OCI-LY1 (cell line): Measurements from ENCODE around the gene ADAMTS9.

Source experiments
- H2AFZ ChIP-seq: fragments of 200-600 bp; sonication (generic), shearing (Covaris generic); 2 replicates; pipeline ENCODE4 v1.6.0; 2014; ENCODE audit warnings: antibody characterized with exemption, mild to moderate bottlenecking, low read length
- H3F3A ChIP-seq: fragments of 200-600 bp; sonication (generic), shearing (Covaris generic); 2 replicates; pipeline ENCODE4 v1.6.0; 2014; ENCODE audit warnings: mild to moderate bottlenecking, antibody characterized with exemption, low read length, moderate library complexity; ENCODE audit not compliant: insufficient read depth
- H3K27ac ChIP-seq: fragments of 200-600 bp; sonication (generic); 2 replicates; pipeline ENCODE4 v1.5.1; 2014; ENCODE audit warnings: low read length, mixed run types, mild to moderate bottlenecking, low read depth; ENCODE audit not compliant: poor library complexity, severe bottlenecking
- H3K27me3 ChIP-seq: fragments of 200-600 bp; sonication (generic); 2 replicates; pipeline ENCODE4 v1.6.0; 2014; ENCODE audit warnings: antibody characterized with exemption, mild to moderate bottlenecking, low read length, moderate library complexity; ENCODE audit not compliant: insufficient read depth
- H3K36me3 ChIP-seq: fragments of 200-600 bp; sonication (generic); 2 replicates; pipeline ENCODE4 v1.6.1; 2014; ENCODE audit warnings: mild to moderate bottlenecking, antibody characterized with exemption, low read length, moderate library complexity, mixed read lengths; ENCODE audit not compliant: insufficient read depth
- H3K4me1 ChIP-seq: fragments of 200-600 bp; sonication (generic); 2 replicates; pipeline ENCODE4 v1.5.1; 2014; ENCODE audit warnings: mild to moderate bottlenecking, low read length, moderate library complexity; ENCODE audit not compliant: insufficient read depth, severe bottlenecking
- H3K4me2 ChIP-seq: fragments of 200-600 bp; sonication (generic), shearing (Covaris generic); 2 replicates; pipeline ENCODE4 v1.6.1; 2014; ENCODE audit warnings: low read length
- H3K4me3 ChIP-seq: fragments of 200-600 bp; sonication (generic); 2 replicates; pipeline ENCODE4 v1.5.1; 2014; ENCODE audit warnings: low read length, low read depth, mild to moderate bottlenecking, mixed read lengths; ENCODE audit not compliant: poor library complexity, severe bottlenecking
- H3K79me2 ChIP-seq: fragments of 200-600 bp; shearing (Covaris generic); 2 replicates; pipeline ENCODE4 v1.6.1; 2016; ENCODE audit warnings: mixed run types, low read length, mixed read lengths; ENCODE audit not compliant: insufficient read depth
- H3K9ac ChIP-seq: fragments of 200-600 bp; sonication (generic), shearing (Covaris generic); 2 replicates; pipeline ENCODE4 v1.6.1; 2014; ENCODE audit warnings: mild to moderate bottlenecking, low read length, mixed read lengths
- H3K9me2 ChIP-seq: fragments of 200-600 bp; sonication (generic), shearing (Covaris generic); 2 replicates; pipeline ENCODE4 v1.6.1; 2014; ENCODE audit warnings: low read depth, mild to moderate bottlenecking, low read length, mixed read lengths
- H3K9me3 ChIP-seq: fragments of 200-600 bp; shearing (Covaris generic); 2 replicates; pipeline ENCODE4 v1.6.1; 2014; ENCODE audit warnings: low read length, mixed read lengths
- H4K20me1 ChIP-seq: fragments of 200-600 bp; sonication (generic), shearing (Covaris generic); 2 replicates; pipeline ENCODE4 v1.6.0; 2016; ENCODE audit warnings: mild to moderate bottlenecking, low read length; ENCODE audit not compliant: insufficient read depth
- CTCF ChIP-seq: fragments of 200-600 bp; sonication (generic), shearing (Covaris generic); IDR thresholded peaks from 2 replicates; pipeline ENCODE4 v1.5.1; 2017; ENCODE audit warnings: mild to moderate bottlenecking, antibody characterized with exemption, low read length, moderate library complexity, mixed read lengths
- EZH2 ChIP-seq: fragments of 200-600 bp; sonication (generic), shearing (Covaris generic); IDR thresholded peaks from 2 replicates; pipeline ENCODE4 v1.8.0; 2017; ENCODE audit warnings: borderline replicate concordance, mixed run types, mild to moderate bottlenecking, antibody characterized with exemption, low read length, moderate library complexity, mixed read lengths

Gene ADAMTS9

GRCh38 chr3:64568895-64569517, 118.8 kb downstream of the ADAMTS9 start:
- no peaks in the 10 kb centered on the region for H3K4me1 ChIP-seq
- no peak overlapping the region for H2AFZ ChIP-seq
- H3K9ac ChIP-seq: no peak overlapping the region
- H3K9me2 ChIP-seq: no peaks in the 10 kb centered on the region
- no peak overlapping the region for H3K4me2 ChIP-seq
- H3K27me3 ChIP-seq: no peaks in the 10 kb centered on the region
- no peaks in the 10 kb centered on the region for H3K9me3 ChIP-seq
- H3K27ac ChIP-seq: no peak overlapping the region
- no peak for TF ChIP-seq CTCF
- TF ChIP-seq EZH2: no peak
- H3F3A ChIP-seq: no peaks in the 10 kb centered on the region
- H3K4me3 ChIP-seq: no peak overlapping the region
- no peaks in the 10 kb centered on the region for H4K20me1 ChIP-seq
- H3K79me2 ChIP-seq: no peaks in the 10 kb centered on the region
- H3K36me3 ChIP-seq: no peaks in the 10 kb centered on the region

GRCh38 chr3:64566859-64567258, 120.9 kb downstream of the ADAMTS9 start:
- Histone ChIP-seq H3F3A (no peaks in the 10 kb centered on the region), H3K27ac (no peak overlapping the region), H3K27me3 (no peaks in the 10 kb centered on the region), H3K36me3 (no peaks in the 10 kb centered on the region), H3K4me3 (no peak overlapping the region), H2AFZ (no peak overlapping the region), H3K4me2 (no peak overlapping the region), H3K9me2 (no peaks in the 10 kb centered on the region), H3K9ac (no peak overlapping the region), H3K9me3 (no peaks in the 10 kb centered on the region), H3K79me2 (no peaks in the 10 kb centered on the region), H4K20me1 (no peaks in the 10 kb centered on the region), H3K4me1 (no peaks in the 10 kb centered on the region)
- no peak for TF ChIP-seq EZH2
- TF ChIP-seq CTCF: no peak

- no peaks in the 10 kb centered on the region for H3K9me2 ChIP-seq
- no peaks in the 10 kb centered on the region for H3K36me3 ChIP-seq
- H3K27me3 ChIP-seq: no peaks in the 10 kb centered on the region
- no peak overlapping the region for H3K9ac ChIP-seq
- no peak overlapping the region for H3K4me2 ChIP-seq
- no peaks in the 10 kb centered on the region for H4K20me1 ChIP-seq
- H3K4me3 ChIP-seq: no peak overlapping the region
- TF ChIP-seq EZH2 (no peak), CTCF (no peak)
- no peaks in the 10 kb centered on the region for H3F3A ChIP-seq
- no peaks in the 10 kb centered on the region for H3K9me3 ChIP-seq
- H3K4me1 ChIP-seq: no peaks in the 10 kb centered on the region
- H3K79me2 ChIP-seq: no peaks in the 10 kb centered on the region
- no peak overlapping the region for H3K27ac ChIP-seq
- H2AFZ ChIP-seq: no peak overlapping the region
These were observed 124.0 kb downstream of the ADAMTS9 start for GRCh38 chr3:64563751-64564150.
